Nephron (organoid): ENCODE results near the gene PAPPA.

Source experiments
- H3K27ac Mint-ChIP-seq, 3 experiments: 2 replicates each; pipeline ENCODE4 v1.8.0; 2020; ENCODE audit warnings: mixed read lengths in 3 of 3, mild to moderate bottlenecking in 2 of 3, moderate library complexity in 1 of 3
- H3K27me3 Mint-ChIP-seq: 2 replicates; pipeline ENCODE4 v1.8.0; 2021; ENCODE audit warnings: low read depth, mild to moderate bottlenecking, moderate library complexity, mixed read lengths
- H3K36me3 Mint-ChIP-seq: 2 replicates; pipeline ENCODE4 v1.8.0; 2020; ENCODE audit warnings: low read depth, mixed read lengths
- H3K4me1 Mint-ChIP-seq: 2 replicates; pipeline ENCODE4 v1.8.0; 2020; ENCODE audit warnings: mixed read lengths
- H3K4me3 Mint-ChIP-seq, 3 experiments: 2 replicates each; pipeline ENCODE4 v1.8.0; 2020; ENCODE audit warnings: mild to moderate bottlenecking in 3 of 3, mixed read lengths in 3 of 3, moderate library complexity in 2 of 3
- H3K9me3 Mint-ChIP-seq: 2 replicates; pipeline ENCODE4 v1.8.0; 2020; ENCODE audit warnings: mixed read lengths
- CTCF ChIP-seq, 3 experiments: fragments of 200-600 bp; sonication (generic); IDR thresholded peaks; one replicate each; pipeline ENCODE4 v1.5.0; 2021; ENCODE audit warnings: antibody characterized with exemption in 3 of 3; ENCODE audit not compliant: unreplicated experiment in 3 of 3

PAPPA gene

DNA sequence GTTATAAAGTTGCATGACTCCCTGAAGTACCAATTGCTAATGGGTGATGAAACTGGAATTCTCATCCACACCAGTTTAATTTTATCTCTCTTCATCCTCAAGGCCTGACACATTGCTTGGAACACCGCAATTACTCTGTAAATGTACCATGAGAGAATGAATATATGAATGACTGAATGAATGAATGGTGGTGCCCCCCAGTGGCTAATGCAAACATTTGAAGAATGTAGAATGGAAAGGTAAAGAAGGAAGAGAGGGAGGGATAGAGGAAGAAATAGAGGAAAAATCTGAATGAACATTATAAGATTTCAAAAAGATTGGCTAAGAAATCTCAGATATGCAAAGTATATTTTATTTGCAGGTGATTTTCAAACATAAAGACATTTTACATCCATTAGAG, 13.1 kb downstream of the PAPPA start:
- no peak overlapping the region for H3K4me3 Mint-ChIP-seq
- H3K27ac Mint-ChIP-seq = no peak overlapping the region
- no peak for TF ChIP-seq CTCF (IDR thresholded peaks at IDR 0.05; ENCODE audit: unreplicated experiment in 3 of 3)
- H3K36me3 Mint-ChIP-seq = peaks cover 10% of the 10 kb centered on the region
- no peaks in the 10 kb centered on the region for H3K9me3 Mint-ChIP-seq
- no peaks in the 10 kb centered on the region for H3K4me1 Mint-ChIP-seq
- H3K27me3 Mint-ChIP-seq = peaks cover 34% of the 10 kb centered on the region

DNA sequence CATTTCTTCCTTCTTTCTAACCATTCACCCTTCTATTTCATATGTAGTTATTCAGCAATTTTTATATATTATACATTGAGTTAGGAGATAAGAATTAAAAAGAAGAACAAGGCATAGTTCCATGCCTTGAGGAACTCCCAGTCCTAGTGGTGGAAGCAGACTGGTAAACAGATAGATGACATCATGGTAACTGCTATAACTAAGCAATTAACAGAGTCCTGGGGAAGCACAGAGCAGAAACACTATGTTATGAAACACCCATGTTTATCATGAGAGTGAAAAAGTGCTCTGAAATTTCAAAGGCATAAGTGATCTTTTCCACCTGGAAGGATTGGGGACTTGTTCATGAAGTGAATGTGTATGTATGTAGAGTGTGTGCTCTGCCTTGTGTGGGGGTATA, 14.6 kb downstream of the PAPPA start:
- no peak overlapping the region for H3K4me3 Mint-ChIP-seq
- H3K4me1 Mint-ChIP-seq = peaks cover 5% of the 10 kb centered on the region
- H3K27me3 Mint-ChIP-seq = peaks cover 23% of the 10 kb centered on the region
- peaks cover 5% of the 10 kb centered on the region for H3K36me3 Mint-ChIP-seq
- no peak for TF ChIP-seq CTCF (IDR thresholded peaks at IDR 0.05; ENCODE audit: unreplicated experiment in 3 of 3)
- H3K9me3 Mint-ChIP-seq = no peaks in the 10 kb centered on the region
- H3K27ac Mint-ChIP-seq = no peak overlapping the region

DNA sequence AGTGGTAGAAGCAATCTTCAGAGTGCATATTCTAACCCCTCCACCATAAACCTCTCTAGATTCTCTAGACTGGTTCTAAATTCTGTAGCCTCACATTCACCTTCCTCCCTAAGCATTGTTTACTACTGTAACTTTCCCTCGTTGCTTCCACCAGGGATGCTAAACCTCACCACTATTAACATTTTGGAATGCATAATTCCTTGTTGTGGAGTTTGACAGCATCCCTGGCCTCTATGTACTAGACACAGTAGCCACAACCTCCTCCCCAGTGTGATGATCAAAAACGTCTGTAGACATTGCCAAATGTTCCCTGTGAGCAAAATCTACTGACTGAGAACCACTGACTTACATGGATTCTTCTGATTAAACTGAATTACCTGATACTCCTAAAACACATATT, 18.6 kb downstream of the PAPPA start:
- Mint-ChIP-seq H3K9me3 (no peaks in the 10 kb centered on the region), H3K4me1 (peaks cover 5% of the 10 kb centered on the region), H3K27me3 (peaks cover 20% of the 10 kb centered on the region), H3K27ac (no peak overlapping the region), H3K36me3 (no peaks in the 10 kb centered on the region), H3K4me3 (no peak overlapping the region)
- TF ChIP-seq CTCF (IDR thresholded peaks at IDR 0.05; ENCODE audit: unreplicated experiment in 3 of 3) = no peak

GRCh38 chr9:116174347-116174746, 20.8 kb downstream of the PAPPA start:
- Mint-ChIP-seq H3K27ac (no peak overlapping the region), H3K36me3 (no peaks in the 10 kb centered on the region), H3K4me3 (no peak overlapping the region), H3K4me1 (peaks cover 5% of the 10 kb centered on the region), H3K27me3 (peaks cover 15% of the 10 kb centered on the region), H3K9me3 (no peaks in the 10 kb centered on the region)
- TF ChIP-seq CTCF (IDR thresholded peaks at IDR 0.05; ENCODE audit: unreplicated experiment in 3 of 3) = no peak

DNA sequence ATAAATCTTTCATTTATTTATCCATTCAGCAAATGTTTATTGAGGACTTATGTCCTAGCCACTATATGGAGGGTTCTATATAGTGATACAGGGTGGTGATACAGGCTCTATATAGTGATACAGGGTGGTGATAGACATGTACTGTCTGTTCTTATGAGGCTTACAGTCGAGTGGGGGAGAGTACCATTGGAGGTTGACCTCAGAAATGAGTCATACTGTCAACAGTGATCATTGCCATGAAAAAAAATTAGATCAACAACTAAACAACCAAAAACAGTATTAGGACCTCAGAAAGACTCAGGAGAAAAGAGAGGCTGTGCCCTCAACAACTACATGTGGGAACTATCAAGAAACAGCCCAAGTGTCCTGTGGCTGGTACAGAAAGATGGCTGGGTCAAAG, 22.0 kb downstream of the PAPPA start:
- H3K36me3 Mint-ChIP-seq = no peaks in the 10 kb centered on the region
- no peak overlapping the region for H3K27ac Mint-ChIP-seq
- no peak for TF ChIP-seq CTCF (IDR thresholded peaks at IDR 0.05; ENCODE audit: unreplicated experiment in 3 of 3)
- H3K27me3 Mint-ChIP-seq = peaks cover 17% of the 10 kb centered on the region
- H3K4me1 Mint-ChIP-seq = peaks cover 5% of the 10 kb centered on the region
- H3K4me3 Mint-ChIP-seq = no peak overlapping the region
- no peaks in the 10 kb centered on the region for H3K9me3 Mint-ChIP-seq

GRCh38 chr9:116178481-116179211, 25.1 kb downstream of the PAPPA start:
- no peaks in the 10 kb centered on the region for H3K36me3 Mint-ChIP-seq
- no peaks in the 10 kb centered on the region for H3K4me1 Mint-ChIP-seq
- H3K27ac Mint-ChIP-seq = no peak overlapping the region
- no peak for TF ChIP-seq CTCF (IDR thresholded peaks at IDR 0.05; ENCODE audit: unreplicated experiment in 3 of 3)
- peaks cover 32% of the 10 kb centered on the region for H3K27me3 Mint-ChIP-seq
- no peak overlapping the region for H3K4me3 Mint-ChIP-seq
- no peaks in the 10 kb centered on the region for H3K9me3 Mint-ChIP-seq
